Measurements from ENCODE around the gene SPATA20.

SPATA20 gene

DNA sequence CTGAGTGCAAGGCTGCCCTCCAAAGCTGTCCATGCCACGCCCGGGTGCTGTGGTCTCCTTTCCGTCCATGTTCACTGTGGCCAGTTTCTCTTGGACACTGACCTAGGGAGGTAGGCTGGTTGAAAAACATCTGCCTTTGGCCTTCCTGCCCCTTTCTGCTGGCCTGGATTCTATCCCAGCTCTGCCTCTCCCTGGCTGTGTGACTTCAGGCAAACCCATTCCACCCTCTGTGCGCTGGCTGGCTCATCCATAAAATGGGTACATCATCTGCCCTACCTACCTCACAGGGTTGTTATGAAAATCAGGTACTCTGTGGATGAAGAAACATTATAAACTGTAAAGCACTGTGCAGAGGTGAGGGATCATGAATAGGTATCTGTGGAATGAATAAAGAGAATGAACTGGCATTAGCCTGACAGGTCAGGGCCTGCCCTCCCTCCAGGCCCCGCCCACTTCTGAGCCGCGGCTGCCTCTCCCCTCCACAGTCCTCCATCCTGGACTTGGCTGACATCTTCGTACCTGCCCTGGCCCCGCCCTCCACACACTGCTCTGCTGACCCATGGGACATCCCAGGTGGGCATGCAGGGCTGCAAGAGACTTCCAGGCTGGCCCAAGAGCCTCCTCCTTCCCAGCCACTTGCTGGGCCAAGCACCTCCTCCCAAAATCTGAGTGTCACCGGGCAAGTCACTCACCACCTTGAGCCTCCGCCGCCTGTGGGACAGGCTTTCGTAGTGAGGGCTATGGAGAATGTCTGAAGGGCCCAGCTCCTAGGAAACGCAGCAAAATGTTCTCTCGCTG, 7.0 kb upstream of the SPATA20 start:
- DNase-seq (ENCODE audit: low read depth in 3 of 3) = no peak

DNA sequence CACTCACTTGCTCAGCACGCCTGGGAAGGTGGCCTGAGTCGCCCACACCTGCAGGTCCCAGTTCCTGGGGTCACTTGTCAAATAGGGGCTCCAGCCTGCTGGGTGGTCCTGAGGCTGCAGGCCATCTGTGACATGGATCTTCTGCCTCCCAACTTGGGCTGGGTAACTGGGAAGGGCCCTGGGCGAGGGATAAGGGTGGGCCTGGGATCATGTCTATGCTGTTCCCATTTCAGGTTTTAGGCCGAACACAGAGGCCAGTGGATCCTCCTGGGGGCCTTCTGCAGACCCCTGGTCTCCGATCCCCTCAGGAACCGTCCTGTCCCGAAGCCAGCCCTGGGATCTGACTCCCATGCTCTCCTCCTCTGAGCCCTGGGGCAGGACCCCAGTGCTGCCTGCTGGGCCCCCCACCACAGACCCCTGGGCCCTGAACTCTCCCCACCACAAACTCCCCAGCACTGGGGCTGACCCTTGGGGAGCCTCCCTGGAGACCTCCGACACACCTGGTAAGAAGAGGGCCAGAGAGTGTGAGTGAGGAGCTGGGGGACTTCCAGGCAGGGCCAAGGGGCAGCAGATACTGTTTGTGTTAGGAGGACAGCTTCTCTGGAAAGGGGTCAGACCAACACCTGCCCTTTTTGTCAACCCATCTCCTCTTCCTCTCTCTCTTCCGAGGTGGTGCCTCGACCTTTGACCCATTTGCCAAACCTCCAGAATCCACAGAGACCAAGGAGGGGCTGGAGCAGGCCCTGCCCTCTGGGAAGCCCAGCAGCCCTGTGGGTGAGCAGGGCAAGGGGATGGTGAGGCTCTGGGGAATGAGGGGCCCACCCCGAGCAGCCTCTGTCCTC, 6.2 kb upstream of the SPATA20 start:
- no peak for DNase-seq (ENCODE audit: low read depth in 3 of 3)

DNA sequence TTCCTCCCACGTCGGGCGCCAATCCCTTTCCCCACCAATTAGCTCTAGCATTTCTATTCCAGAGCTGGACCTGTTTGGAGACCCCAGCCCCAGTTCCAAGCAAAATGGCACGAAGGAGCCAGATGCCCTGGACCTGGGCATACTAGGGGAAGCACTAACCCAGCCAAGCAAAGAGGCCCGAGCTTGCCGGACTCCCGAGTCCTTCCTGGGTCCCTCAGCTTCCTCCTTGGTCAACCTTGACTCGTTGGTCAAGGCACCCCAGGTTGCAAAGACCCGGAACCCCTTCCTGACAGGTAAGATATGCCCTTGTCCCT, 5.6 kb upstream of the SPATA20 start:
- no peak for DNase-seq (ENCODE audit: low read depth in 3 of 3)

DNA sequence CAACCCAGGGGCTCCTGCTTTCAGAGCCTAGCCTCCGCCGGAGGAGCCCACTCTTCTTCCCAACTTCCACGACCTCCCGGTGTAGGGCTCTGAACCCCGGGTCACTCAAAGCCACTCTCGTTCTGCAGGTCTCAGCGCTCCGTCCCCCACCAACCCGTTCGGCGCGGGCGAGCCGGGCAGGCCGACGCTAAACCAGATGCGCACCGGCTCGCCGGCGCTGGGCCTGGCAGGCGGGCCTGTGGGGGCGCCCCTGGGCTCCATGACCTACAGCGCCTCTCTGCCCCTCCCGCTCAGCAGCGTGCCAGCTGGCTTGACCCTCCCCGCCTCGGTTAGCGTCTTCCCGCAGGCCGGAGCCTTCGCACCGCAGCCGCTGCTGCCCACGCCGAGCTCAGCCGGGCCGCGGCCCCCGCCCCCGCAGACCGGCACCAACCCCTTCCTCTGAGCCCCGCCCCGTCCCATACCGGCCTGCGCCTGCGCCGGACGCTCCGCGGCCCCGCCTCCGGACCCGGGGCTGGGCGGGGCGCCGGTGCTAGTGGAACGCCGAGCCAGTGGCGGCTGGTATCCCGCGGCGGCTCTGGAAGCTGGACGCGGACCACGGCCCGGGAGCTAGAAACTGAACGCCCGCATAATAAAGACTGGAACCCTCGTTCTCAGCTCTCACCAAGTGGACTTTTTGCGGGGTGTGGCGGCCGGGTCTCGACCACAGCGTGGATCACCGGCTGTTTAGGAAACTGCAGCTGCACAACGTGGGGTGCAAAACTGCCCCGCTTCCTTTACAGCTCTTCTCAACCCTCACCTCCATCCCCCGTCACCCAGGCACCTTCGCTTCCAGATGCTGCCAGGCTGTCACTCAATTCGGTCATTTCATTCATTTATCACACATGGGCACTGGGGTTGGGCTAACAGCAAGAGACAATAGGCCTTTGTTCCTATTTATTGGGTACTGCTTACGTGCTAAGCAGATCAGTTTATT, 5.0 kb upstream of the SPATA20 start:
- DNase-seq (ENCODE audit: low read depth in 3 of 3) = peak; percentile 71 to 85 (median 76)

DNA sequence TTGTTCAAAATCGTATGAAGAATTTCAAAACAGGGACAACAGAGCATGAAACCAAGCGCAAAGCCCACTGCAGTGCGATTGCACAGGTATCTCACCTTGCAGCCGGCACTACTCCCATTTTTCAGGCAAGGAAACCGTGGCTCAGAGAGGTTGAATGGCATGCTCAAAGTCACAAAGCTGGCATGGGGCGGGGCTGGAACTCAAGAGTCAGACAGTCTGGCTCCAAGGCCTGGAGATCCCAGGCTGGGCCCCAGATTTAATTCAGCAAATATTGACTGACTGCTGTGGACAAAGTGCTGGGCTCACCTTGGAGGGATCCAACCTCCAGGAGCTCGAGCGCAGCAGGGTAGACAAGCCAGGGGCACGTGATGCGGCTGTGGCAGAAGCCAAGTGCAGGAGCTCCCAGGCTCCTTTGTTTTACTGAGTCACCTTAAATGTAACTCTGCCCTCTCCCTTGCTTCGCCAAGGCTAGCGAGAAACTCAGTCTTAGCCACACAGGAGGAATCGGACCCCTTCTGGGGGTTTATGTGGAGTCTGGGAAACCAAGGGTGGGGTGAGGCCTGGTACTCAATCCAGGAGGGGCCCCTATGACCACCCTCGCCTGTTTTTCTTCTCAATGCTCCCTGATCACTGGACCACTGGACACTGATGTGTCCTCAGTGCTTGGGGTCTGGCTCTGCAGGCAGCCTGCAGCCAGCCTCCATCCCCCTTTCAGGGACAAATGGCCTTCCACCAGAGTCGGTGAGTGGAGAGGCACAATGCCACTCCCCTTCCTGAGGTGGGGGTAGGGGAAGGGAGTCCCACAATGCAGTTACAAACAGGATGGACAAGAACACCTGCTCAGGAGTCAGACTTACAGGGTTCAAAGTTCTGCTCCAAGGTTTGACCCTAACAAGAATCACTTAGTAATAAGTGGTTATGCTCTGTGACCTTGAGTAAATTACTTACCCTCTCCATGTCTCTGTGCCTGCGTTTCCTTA, 3.9 kb upstream of the SPATA20 start:
- no peak for DNase-seq (ENCODE audit: low read depth in 3 of 3)

DNA sequence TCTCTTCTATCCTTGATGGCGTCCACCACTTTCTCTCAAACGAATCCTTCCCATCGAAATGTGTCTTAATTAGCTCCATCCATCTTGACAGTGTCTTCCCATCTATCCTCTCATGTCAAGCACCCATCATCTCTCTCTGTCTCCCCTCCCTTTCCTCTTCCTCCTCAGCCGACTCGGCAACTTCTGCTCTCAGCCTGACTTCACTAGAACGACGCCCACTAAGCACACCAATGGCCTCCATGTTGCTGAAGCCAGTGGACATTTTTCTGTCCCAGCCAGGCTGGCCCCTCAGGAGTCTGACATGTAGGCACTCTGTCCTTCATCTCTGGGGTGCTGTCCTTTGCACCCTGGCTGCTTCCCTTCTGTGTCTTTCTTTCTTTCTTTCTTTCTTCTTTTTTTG, 2.5 kb upstream of the SPATA20 start:
- no peak for DNase-seq (ENCODE audit: low read depth in 3 of 3)

DNA sequence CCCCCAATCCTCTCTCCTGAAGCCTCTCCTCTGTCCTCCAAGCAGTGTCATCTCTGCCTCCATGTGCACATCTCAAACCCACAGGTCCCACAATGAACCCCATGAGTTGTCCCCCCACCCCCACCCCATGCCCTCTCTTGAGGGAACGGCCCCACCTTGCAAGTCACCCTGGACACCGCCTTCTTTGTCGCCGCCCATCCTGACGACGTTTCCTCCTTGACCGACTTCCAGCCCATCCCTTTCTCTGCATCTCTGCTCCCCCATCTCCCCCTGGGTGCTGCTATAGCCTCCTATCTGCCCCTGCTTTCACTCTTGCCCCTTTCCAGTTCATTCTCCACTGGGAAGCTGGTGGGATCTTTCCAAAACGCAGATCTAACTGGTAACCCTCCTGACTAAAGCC, 1.7 kb upstream of the SPATA20 start:
- DNase-seq (ENCODE audit: low read depth in 3 of 3) = no peak

DNA sequence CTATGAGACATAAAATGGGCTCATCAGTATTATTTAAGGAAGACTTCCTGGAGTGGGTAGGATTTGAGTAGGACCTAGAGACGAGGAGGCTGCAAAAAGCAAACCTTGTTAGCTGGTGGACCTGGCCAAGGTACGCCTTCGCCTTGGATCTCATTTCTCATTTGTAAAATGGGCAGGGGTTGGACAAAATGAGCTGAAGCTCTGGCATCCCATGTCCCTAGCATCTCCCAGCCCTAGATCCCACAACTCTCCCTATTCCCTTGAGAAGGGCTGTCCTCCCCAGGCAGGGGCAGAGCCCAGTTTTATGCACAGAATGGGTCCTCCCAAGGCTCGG, 306 bp upstream of the SPATA20 start:
- DNase-seq (ENCODE audit: low read depth in 3 of 3) = no peak

DNA sequence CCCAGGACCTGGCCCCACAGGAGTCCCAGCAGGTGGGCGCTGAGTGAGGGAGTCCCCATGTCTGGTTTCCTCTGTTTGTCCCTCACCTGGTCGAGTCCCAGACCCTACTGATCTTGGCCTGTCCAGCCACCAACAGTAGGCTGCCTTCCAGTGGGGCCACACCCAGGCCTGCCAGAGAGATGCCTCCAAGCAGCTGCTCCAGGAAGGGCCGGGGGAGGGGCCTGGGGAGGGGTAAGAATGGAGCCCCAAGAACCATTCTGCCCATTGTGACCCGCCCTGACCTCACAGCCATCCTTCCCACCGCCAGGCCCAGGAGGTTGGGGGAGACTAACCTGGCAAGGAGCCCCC, 736 bp downstream of the SPATA20 start:
- DNase-seq (ENCODE audit: low read depth in 3 of 3) = no peak

DNA sequence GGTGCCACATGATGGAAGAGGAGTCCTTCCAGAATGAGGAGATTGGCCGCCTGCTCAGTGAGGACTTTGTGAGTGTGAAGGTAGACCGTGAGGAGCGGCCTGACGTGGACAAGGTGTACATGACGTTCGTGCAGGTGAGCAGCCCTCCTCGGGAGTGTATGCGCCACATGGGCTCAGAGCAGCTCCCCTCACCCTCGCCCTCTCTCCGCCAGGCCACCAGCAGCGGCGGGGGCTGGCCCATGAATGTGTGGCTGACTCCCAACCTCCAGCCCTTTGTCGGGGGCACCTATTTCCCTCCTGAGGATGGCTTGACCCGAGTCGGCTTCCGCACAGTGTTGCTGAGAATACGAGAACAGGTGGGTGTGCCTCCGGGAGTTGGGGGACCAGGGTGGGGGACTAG, 1.9 kb downstream of the SPATA20 start:
- no peak for DNase-seq (ENCODE audit: low read depth in 3 of 3)

DNA sequence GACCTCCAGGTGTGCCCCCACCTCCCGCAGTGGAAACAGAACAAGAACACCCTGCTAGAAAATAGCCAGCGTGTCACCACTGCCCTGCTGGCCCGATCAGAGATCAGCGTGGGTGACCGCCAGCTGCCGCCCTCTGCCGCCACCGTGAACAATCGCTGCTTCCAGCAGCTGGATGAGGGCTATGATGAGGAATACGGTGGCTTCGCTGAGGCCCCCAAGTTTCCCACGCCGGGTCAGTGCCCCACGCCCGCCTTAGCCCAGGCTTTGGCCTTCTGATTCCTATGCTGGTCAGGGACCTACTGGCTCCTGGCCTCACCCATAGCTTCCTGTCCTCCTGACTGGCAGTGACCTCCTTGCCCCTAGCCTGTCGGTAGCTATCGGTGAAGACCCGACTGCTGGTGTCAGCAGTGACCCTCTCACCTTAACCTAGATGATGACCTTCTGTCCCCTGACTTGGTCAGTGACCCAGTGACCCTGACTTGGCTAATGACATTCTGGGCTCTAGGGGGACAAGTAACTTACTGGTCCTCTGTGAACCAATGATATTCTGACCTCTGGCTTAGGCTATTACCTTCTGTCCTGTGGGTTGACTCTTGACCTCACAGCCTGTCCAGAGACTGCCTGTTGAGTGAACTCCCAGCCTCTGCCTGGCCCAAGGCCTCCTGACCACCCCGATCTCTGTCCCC, 2.4 kb downstream of the SPATA20 start:
- no peak for DNase-seq (ENCODE audit: low read depth in 3 of 3)

GRCh38 chr17:50549969-50550368, 3.0 kb downstream of the SPATA20 start:
- DNase-seq (ENCODE audit: low read depth in 3 of 3) = no peak

DNA sequence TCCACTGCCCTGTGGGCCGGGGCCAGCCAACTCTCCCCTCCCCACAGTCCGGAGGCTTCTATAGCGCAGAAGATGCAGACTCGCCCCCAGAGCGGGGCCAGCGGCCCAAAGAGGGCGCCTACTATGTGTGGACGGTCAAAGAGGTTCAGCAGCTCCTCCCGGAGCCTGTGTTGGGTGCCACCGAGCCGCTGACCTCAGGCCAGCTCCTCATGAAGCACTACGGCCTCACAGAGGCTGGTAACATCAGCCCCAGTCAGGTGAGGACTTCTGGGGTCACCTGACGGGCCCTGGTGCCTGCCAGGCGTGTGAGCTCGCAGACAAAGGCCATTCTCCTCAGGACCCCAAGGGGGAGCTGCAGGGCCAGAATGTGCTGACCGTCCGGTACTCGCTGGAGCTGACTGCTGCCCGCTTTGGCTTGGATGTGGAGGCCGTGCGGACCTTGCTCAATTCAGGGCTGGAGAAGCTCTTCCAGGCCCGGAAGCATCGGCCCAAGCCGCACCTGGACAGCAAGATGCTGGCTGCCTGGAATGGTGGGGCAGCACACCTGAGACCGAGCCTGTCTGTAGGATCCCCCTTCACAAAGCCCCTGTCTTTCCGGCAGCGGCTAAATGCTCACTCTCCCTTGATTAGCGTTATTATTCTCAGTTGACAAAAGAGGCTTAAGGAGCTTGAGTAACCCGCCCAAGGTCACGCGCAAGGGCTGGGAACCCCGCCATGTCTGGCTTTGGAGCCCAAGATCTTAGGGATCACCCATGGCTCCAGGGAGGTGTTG, 3.9 kb downstream of the SPATA20 start:
- no peak for DNase-seq (ENCODE audit: low read depth in 3 of 3)

GRCh38 chr17:50551433-50551815, 4.5 kb downstream of the SPATA20 start:
- no peak for DNase-seq (ENCODE audit: low read depth in 3 of 3)

DNA sequence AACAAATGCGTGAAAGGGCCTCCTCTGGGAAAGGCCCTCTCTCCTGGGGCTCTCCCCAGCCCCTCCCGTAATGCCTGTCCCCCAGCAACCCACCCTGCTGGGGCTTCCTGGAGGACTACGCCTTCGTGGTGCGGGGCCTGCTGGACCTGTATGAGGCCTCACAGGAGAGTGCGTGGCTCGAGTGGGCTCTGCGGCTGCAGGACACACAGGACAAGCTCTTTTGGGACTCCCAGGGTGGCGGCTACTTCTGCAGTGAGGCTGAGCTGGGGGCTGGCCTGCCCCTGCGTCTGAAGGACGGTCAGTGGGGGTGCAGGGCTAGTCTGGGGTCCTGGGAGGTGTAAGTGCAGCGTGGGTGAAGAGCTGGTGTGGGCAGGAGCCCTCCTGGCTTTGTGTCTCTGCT, 4.9 kb downstream of the SPATA20 start:
- DNase-seq (ENCODE audit: low read depth in 3 of 3) = no peak

DNA sequence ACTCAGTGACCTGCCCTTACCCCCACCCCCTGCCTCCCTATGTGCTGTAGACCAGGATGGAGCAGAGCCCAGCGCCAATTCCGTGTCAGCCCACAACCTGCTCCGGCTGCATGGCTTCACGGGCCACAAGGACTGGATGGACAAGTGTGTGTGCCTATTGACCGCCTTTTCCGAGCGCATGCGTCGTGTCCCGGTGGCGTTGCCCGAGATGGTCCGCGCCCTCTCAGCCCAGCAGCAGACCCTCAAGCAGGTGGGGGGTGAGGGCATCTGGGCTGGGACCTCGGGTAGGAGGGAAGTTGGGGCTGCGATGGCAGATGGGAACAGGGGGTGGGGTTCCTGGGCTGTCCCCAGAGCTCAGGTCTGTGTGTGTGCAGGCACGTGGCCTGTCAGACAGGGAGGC, 7.2 kb downstream of the SPATA20 start:
- DNase-seq (ENCODE audit: low read depth in 3 of 3) = no peak

GRCh38 chr17:50556803-50557202, 9.8 kb downstream of the SPATA20 start:
- no peak for DNase-seq (ENCODE audit: low read depth in 3 of 3)

GRCh38 chr17:50557630-50558029, 10.7 kb downstream of the SPATA20 start:
- DNase-seq (ENCODE audit: low read depth in 3 of 3) = no peak

GRCh38 chr17:50558091-50558490, 11.1 kb downstream of the SPATA20 start:
- no peak for DNase-seq (ENCODE audit: low read depth in 3 of 3)

- DNase-seq (ENCODE audit: low read depth in 3 of 3) = no peak
Measured at GRCh38 chr17:50558581-50558940, 11.6 kb downstream of the SPATA20 start.

Data from stimulated activated CD4-positive, alpha-beta T cell treated with anti-CD3 and anti-CD28 coated beads, TNF-alpha, amount 100 ng/mL, for 4 hours (primary cell).